HL-60 (cell line): ENCODE data around the gene CHCHD10.
A peak's percentile ranks its signal among the peaks of the same experiment; 100 is the strongest.

Experiments
- DNase-seq, 2 experiments: peaks; one replicate each; pipeline ENCODE4 v3.0.0-alpha.2; 2010 to 2020; ENCODE audit warnings: low read depth in 1 of 2, low spot score in 1 of 2
- H3K27ac ChIP-seq: fragments of 250-450 bp; sonication (Bioruptor Pico); replicated peaks from 2 replicates; pipeline ENCODE4 v1.5.1; 2020; ENCODE audit warnings: mild to moderate bottlenecking, moderate library complexity
- H3K27me3 ChIP-seq: fragments of 250-450 bp; sonication (Bioruptor Pico); 2 replicates; pipeline ENCODE4 v1.5.1; 2021; ENCODE audit warnings: mild to moderate bottlenecking, moderate library complexity; ENCODE audit not compliant: insufficient read depth, poor library complexity, severe bottlenecking
- H3K4me3 ChIP-seq: replicated peaks from 2 replicates; pipeline ENCODE4 v1.5.1; 2011; ENCODE audit warnings: mild to moderate bottlenecking, control low read depth, low read length; ENCODE audit not compliant: insufficient read depth
- CTCF ChIP-seq: IDR thresholded peaks from one replicate; pipeline ENCODE4 v1.5.1; 2011; ENCODE audit warnings: low read length, control low read depth, inconsistent platforms; ENCODE audit not compliant: insufficient read depth
- GABPA ChIP-seq: IDR thresholded peaks from 2 replicates; pipeline ENCODE4 v1.6.1; 2012; ENCODE audit warnings: low read depth
- POLR2AphosphoS5 ChIP-seq: IDR thresholded peaks from 2 replicates; pipeline ENCODE4 v1.6.1; 2012; ENCODE audit warnings: low read depth
- REST ChIP-seq: IDR thresholded peaks from 2 replicates; pipeline ENCODE4 v1.6.1; 2012; ENCODE audit warnings: low read depth; ENCODE audit not compliant: insufficient replicate concordance
- SPI1 ChIP-seq: IDR thresholded peaks from 2 replicates; pipeline ENCODE4 v1.6.1; 2012; ENCODE audit warnings: low read depth, mild to moderate bottlenecking, borderline replicate concordance

CHCHD10 gene

GRCh38 chr22:23716811-23717801, 50.7 kb downstream of the CHCHD10 start:
- H3K27ac ChIP-seq, result peak overlapping the region; percentile 69
- TF ChIP-seq CTCF (no peak), POLR2AphosphoS5 (peak; percentile 73; the same call in 1 of the 2 replicates), SPI1 (no peak), GABPA (no peak), REST (no peak)
- H3K4me3 ChIP-seq, result peak overlapping the region; percentile 85
- peak; percentile 84 to 88 for DNase-seq
- no peaks in the 10 kb centered on the region for H3K27me3 ChIP-seq
